ENCODE measurements around the gene CNOT2. TPM values are rescaled to one million over a fixed set of nuclear protein-coding genes. Genes with fewer than 3 reads are reported as not detected.
A peak's percentile ranks its signal among the peaks of the same experiment; 100 is the strongest.

CNOT2 gene
- total and polyA plus RNA-seq, 2 experiments from 2014 or later = 110 to 152 TPM

DNA sequence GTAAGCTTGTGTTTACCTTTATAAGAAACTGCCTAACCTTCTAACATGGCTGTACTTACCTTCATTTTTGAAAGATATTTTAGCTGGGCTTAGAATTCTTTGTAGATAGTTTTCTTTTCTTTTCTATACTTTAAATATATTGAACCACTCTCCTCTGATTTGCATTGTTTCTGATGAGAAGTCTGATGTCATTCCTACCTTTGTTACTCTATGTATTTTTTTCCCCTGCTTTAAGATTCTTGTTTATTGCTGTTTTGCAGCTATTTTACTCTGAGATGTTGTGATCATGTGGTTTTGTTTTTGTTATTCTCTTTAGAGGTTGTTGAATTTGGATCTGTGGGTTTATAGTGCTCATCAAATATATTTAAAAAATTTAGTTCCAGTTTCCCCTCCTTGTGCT lies 31.8 kb downstream of the CNOT2 start:
- no peak for ATAC-seq
- Histone ChIP-seq H3K9me2 (ENCODE audit: insufficient read depth) (no peaks in the 10 kb centered on the region), H3F3A (replicated peaks; ENCODE audit: low read depth) (no peaks in the 10 kb centered on the region), H4K20me1 (replicated peaks; ENCODE audit: insufficient read depth) (peaks cover 21% of the 10 kb centered on the region), H3K79me2 (replicated peaks; ENCODE audit: insufficient read depth) (peaks cover 100% of the 10 kb centered on the region), H3K4me3 (no peak overlapping the region), H3K4me2 (no peak overlapping the region), H2AFZ (no peak overlapping the region), H3K27ac (ENCODE audit: low read depth) (no peak overlapping the region), H3K27me3 (ENCODE audit: insufficient read depth) (no peaks in the 10 kb centered on the region), H3K4me1 (ENCODE audit: insufficient read depth) (peaks cover 30% of the 10 kb centered on the region), H3K36me3 (ENCODE audit: insufficient read depth) (no peaks in the 10 kb centered on the region)
- H3K27me3 Mint-ChIP-seq (ENCODE audit: insufficient read depth, low read depth, poor library complexity) = peaks cover 2% of the 10 kb centered on the region
- no peak overlapping the region for H3K4me3 Mint-ChIP-seq
- H3K4me1 Mint-ChIP-seq = peaks cover 60% of the 10 kb centered on the region
- no peaks in the 10 kb centered on the region for H3K9me3 Mint-ChIP-seq
- DNase-seq (ENCODE audit: low spot score) = no peak
- TF ChIP-seq, protein P1, sequence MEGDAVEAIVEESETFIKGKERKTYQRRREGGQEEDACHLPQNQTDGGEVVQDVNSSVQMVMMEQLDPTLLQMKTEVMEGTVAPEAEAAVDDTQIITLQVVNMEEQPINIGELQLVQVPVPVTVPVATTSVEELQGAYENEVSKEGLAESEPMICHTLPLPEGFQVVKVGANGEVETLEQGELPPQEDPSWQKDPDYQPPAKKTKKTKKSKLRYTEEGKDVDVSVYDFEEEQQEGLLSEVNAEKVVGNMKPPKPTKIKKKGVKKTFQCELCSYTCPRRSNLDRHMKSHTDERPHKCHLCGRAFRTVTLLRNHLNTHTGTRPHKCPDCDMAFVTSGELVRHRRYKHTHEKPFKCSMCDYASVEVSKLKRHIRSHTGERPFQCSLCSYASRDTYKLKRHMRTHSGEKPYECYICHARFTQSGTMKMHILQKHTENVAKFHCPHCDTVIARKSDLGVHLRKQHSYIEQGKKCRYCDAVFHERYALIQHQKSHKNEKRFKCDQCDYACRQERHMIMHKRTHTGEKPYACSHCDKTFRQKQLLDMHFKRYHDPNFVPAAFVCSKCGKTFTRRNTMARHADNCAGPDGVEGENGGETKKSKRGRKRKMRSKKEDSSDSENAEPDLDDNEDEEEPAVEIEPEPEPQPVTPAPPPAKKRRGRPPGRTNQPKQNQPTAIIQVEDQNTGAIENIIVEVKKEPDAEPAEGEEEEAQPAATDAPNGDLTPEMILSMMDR (conservative IDR thresholded peaks at IDR 0.05; ENCODE audit: low read depth in 2 of 2) = no peak
- TF ChIP-seq EZH2phosphoT487 (IDR thresholded peaks at IDR 0.05; ENCODE audit: unreplicated experiment) (no peak), ZNF331 (CRISPR knock-in tag; IDR thresholded peaks at IDR 0.05; ENCODE audit: low read depth) (no peak), CREB1 (CRISPR knock-in tag; IDR thresholded peaks at IDR 0.05; ENCODE audit: low read depth) (no peak)
- TF ChIP-seq, protein P2, sequence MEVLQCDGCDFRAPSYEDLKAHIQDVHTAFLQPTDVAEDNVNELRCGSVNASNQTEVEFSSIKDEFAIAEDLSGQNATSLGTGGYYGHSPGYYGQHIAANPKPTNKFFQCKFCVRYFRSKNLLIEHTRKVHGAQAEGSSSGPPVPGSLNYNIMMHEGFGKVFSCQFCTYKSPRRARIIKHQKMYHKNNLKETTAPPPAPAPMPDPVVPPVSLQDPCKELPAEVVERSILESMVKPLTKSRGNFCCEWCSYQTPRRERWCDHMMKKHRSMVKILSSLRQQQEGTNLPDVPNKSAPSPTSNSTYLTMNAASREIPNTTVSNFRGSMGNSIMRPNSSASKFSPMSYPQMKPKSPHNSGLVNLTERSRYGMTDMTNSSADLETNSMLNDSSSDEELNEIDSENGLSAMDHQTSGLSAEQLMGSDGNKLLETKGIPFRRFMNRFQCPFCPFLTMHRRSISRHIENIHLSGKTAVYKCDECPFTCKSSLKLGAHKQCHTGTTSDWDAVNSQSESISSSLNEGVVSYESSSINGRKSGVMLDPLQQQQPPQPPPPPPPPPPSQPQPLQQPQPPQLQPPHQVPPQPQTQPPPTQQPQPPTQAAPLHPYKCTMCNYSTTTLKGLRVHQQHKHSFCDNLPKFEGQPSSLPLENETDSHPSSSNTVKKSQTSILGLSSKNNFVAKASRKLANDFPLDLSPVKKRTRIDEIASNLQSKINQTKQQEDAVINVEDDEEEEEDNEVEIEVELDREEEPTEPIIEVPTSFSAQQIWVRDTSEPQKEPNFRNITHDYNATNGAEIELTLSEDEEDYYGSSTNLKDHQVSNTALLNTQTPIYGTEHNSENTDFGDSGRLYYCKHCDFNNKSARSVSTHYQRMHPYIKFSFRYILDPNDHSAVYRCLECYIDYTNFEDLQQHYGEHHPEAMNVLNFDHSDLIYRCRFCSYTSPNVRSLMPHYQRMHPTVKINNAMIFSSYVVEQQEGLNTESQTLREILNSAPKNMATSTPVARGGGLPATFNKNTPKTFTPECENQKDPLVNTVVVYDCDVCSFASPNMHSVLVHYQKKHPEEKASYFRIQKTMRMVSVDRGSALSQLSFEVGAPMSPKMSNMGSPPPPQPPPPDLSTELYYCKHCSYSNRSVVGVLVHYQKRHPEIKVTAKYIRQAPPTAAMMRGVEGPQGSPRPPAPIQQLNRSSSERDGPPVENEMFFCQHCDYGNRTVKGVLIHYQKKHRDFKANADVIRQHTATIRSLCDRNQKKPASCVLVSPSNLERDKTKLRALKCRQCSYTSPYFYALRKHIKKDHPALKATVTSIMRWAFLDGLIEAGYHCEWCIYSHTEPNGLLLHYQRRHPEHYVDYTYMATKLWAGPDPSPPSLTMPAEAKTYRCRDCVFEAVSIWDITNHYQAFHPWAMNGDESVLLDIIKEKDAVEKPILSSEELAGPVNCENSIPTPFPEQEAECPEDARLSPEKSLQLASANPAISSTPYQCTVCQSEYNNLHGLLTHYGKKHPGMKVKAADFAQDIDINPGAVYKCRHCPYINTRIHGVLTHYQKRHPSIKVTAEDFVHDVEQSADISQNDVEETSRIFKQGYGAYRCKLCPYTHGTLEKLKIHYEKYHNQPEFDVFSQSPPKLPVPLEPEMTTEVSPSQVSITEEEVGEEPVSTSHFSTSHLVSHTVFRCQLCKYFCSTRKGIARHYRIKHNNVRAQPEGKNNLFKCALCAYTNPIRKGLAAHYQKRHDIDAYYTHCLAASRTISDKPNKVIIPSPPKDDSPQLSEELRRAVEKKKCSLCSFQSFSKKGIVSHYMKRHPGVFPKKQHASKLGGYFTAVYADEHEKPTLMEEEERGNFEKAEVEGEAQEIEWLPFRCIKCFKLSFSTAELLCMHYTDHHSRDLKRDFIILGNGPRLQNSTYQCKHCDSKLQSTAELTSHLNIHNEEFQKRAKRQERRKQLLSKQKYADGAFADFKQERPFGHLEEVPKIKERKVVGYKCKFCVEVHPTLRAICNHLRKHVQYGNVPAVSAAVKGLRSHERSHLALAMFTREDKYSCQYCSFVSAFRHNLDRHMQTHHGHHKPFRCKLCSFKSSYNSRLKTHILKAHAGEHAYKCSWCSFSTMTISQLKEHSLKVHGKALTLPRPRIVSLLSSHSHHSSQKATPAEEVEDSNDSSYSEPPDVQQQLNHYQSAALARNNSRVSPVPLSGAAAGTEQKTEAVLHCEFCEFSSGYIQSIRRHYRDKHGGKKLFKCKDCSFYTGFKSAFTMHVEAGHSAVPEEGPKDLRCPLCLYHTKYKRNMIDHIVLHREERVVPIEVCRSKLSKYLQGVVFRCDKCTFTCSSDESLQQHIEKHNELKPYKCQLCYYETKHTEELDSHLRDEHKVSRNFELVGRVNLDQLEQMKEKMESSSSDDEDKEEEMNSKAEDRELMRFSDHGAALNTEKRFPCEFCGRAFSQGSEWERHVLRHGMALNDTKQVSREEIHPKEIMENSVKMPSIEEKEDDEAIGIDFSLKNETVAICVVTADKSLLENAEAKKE (CRISPR knock-in tag; IDR thresholded peaks at IDR 0.05) = no peak
- H3K27ac Mint-ChIP-seq = peak overlapping the region; percentile 84
- H3K36me3 Mint-ChIP-seq (ENCODE audit: low read depth) = peaks cover 9% of the 10 kb centered on the region; the same call in 1 of the 3 replicates
